Stimulated activated CD8-positive, alpha-beta memory T cell treated with anti-CD3 and anti-CD28 coated beads, Interleukin-15, amount 100 ng/mL, for 48 hours (primary cell): ENCODE results near the gene INF2.
A peak's percentile ranks its signal among the peaks of the same experiment; 100 is the strongest.

Experiments used
- DNase-seq, 2 donors: peaks; one replicate each; pipeline ENCODE4 v3.0.0-alpha.2; 2020; ENCODE audit warnings: low read depth in 2 of 2

The INF2 gene

GRCh38 chr14:104702673-104703072 is 13.3 kb downstream of the INF2 start:
- no peak for DNase-seq

GRCh38 chr14:104703269-104703668 is 13.9 kb downstream of the INF2 start:
- no peak for DNase-seq

- no peak for DNase-seq
Observed at GRCh38 chr14:104704252-104704651, 14.8 kb downstream of the INF2 start.

GRCh38 chr14:104705340-104706047 is 16.1 kb downstream of the INF2 start:
- DNase-seq, result no peak

- DNase-seq, result no peak
Observed at GRCh38 chr14:104706733-104707607, 17.6 kb downstream of the INF2 start.

- DNase-seq, result no peak
Observed at GRCh38 chr14:104707608-104708595, 18.5 kb downstream of the INF2 start.

- peak; percentile 44 to 50 for DNase-seq
Observed at GRCh38 chr14:104708606-104709268, 19.3 kb downstream of the INF2 start.

GRCh38 chr14:104709387-104710039 is 20.1 kb downstream of the INF2 start:
- no peak for DNase-seq

GRCh38 chr14:104710071-104710735 is 20.8 kb downstream of the INF2 start:
- no peak for DNase-seq

- DNase-seq, result no peak
Observed at GRCh38 chr14:104712881-104713734, 23.7 kb downstream of the INF2 start.

- no peak for DNase-seq
Observed at GRCh38 chr14:104714066-104714465, 24.6 kb downstream of the INF2 start.

GRCh38 chr14:104714681-104715080 is 25.3 kb downstream of the INF2 start:
- DNase-seq, result no peak

GRCh38 chr14:104715416-104715815 is 26.0 kb downstream of the INF2 start:
- no peak for DNase-seq

- no peak for DNase-seq
Observed at GRCh38 chr14:104715871-104716270, 26.5 kb downstream of the INF2 start.

- no peak for DNase-seq
Observed at GRCh38 chr14:104717137-104717536, 27.7 kb downstream of the INF2 start.

- no peak for DNase-seq
Observed at GRCh38 chr14:104717646-104718045, 28.2 kb downstream of the INF2 start.

GRCh38 chr14:104718147-104718546 is 28.7 kb downstream of the INF2 start:
- no peak for DNase-seq

GRCh38 chr14:104718871-104719270 is 29.5 kb downstream of the INF2 start:
- DNase-seq, result no peak

- DNase-seq, result no peak
Observed at GRCh38 chr14:104719343-104719742, 29.9 kb downstream of the INF2 start.
